ENCODE data around the gene PALB2. TPM values are rescaled to one million over a fixed set of nuclear protein-coding genes. Genes with fewer than 3 reads are reported as not detected.

Gene PALB2
- total RNA-seq, 4 donors from 2014 or later = 6.9 to 13.3 (median 8.6) TPM

- Histone ChIP-seq H3K4me1 (peaks cover 0 to 4% (median 0%) of the 10 kb centered on the region in 4 donors), H3K27me3 (no peaks in the 10 kb centered on the region), H3K4me3 (no peak overlapping the region), H3K27ac (replicated peaks in 1 of 4) (no peak overlapping the region), H3K36me3 (peaks cover 45 to 99% (median 89%) of the 10 kb centered on the region in 4 donors), H3K9me3 (no peaks in the 10 kb centered on the region)
- DNase-seq (ENCODE audit: extremely low spot score) = no peak
- intact Hi-C loops (cut with DNase I) = no loop called here
- 90% methylated on average over 9 of the region's 9 CpGs for WGBS
- TF ChIP-seq, protein P1, sequence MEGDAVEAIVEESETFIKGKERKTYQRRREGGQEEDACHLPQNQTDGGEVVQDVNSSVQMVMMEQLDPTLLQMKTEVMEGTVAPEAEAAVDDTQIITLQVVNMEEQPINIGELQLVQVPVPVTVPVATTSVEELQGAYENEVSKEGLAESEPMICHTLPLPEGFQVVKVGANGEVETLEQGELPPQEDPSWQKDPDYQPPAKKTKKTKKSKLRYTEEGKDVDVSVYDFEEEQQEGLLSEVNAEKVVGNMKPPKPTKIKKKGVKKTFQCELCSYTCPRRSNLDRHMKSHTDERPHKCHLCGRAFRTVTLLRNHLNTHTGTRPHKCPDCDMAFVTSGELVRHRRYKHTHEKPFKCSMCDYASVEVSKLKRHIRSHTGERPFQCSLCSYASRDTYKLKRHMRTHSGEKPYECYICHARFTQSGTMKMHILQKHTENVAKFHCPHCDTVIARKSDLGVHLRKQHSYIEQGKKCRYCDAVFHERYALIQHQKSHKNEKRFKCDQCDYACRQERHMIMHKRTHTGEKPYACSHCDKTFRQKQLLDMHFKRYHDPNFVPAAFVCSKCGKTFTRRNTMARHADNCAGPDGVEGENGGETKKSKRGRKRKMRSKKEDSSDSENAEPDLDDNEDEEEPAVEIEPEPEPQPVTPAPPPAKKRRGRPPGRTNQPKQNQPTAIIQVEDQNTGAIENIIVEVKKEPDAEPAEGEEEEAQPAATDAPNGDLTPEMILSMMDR (IDR thresholded peaks at IDR 0.05) = no peak
- no peak for TF ChIP-seq EP300 (IDR thresholded peaks at IDR 0.05)
- no peak for TF ChIP-seq POLR2AphosphoS5 (IDR thresholded peaks at IDR 0.05)
- TF ChIP-seq POLR2A (IDR thresholded peaks at IDR 0.05; ENCODE audit: low read depth) = no peak
These were observed 68.7 kb downstream of the PALB2 start for GRCh38 chr16:23572394-23572793.

GRCh38 chr16:23571895-23572294, 69.2 kb downstream of the PALB2 start:
- peaks cover 0 to 1% (median 0%) of the 10 kb centered on the region in 4 donors for H3K4me1 ChIP-seq
- H3K27me3 ChIP-seq = no peaks in the 10 kb centered on the region
- peaks cover 47 to 99% (median 90%) of the 10 kb centered on the region in 4 donors for H3K36me3 ChIP-seq
- TF ChIP-seq, protein P1 (IDR thresholded peaks at IDR 0.05) = no peak
- no peak for TF ChIP-seq POLR2AphosphoS5 (IDR thresholded peaks at IDR 0.05)
- TF ChIP-seq EP300 (IDR thresholded peaks at IDR 0.05) = no peak
- TF ChIP-seq POLR2A (IDR thresholded peaks at IDR 0.05; ENCODE audit: low read depth) = no peak
- DNase-seq (ENCODE audit: extremely low spot score) = no peak
- no peak overlapping the region for H3K27ac ChIP-seq (replicated peaks in 1 of 4)
- no peaks in the 10 kb centered on the region for H3K9me3 ChIP-seq
- intact Hi-C loops (cut with DNase I) = no loop called here
- no peak overlapping the region for H3K4me3 ChIP-seq
- WGBS = 94% methylated on average over 5 of the region's 5 CpGs

DNA sequence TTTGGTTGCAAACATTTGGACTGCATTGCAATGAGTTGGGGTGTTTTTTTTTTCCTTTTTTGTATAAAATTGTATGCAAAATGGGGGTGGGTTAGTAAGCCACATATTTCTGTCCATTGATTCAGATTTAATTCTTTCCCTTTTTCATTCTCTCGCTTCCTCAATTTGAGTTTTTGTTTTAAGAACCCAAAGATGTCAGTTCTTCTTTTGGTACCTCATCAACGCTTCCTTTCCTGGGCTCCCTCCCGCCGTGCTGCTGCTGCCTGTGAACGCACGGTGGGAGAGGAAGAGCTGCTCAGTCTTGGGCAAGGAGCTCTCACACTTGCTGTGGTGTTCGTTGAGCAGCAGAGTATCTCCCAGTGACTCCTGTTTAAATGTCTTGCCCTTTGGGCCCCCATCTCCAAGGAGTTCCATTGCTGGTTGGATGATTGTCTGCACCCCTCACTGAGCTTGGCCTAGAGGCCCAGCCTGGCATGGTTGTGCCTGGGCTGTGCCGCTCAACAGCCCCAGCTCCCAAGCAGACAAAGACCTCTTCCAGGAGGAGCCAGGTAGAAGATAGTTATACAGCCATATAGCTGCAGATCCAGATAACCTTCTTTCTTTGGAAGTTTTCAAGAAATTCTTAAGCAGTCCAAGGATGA, 70.0 kb downstream of the PALB2 start:
- WGBS = 83% methylated on average over 8 of the region's 8 CpGs
- no peak for DNase-seq (ENCODE audit: extremely low spot score)
- TF ChIP-seq EP300 (IDR thresholded peaks at IDR 0.05) (no peak), POLR2A (IDR thresholded peaks at IDR 0.05; ENCODE audit: low read depth) (no peak), POLR2AphosphoS5 (IDR thresholded peaks at IDR 0.05) (no peak)
- TF ChIP-seq, protein P1 (IDR thresholded peaks at IDR 0.05) = no peak
- intact Hi-C loops (cut with DNase I) = no loop called here
- Histone ChIP-seq H3K27me3 (no peaks in the 10 kb centered on the region), H3K4me3 (no peak overlapping the region), H3K27ac (replicated peaks in 1 of 4) (no peak overlapping the region), H3K9me3 (no peaks in the 10 kb centered on the region), H3K36me3 (peaks cover 50 to 100% (median 91%) of the 10 kb centered on the region in 4 donors), H3K4me1 (no peaks in the 10 kb centered on the region)

DNA sequence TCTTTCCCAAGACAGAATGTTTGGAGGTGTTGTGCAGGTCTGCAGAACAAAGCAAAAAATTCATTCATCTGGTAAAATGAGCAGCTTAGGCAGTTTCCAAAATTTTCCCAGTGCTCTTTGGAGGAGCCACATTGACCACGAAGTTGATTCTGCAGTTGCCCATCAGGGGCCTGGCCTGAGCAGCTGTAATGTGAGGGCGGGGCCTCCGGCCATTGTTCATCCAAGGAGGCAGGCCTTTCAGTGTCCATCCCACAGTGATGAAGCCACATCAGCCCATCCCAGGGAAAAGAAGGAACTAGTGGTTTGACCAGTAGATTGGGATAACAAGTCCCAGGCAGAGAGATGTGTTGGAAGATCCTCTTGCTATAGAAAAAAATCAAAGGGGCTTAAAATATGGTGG, 73.5 kb downstream of the PALB2 start:
- DNase-seq (ENCODE audit: extremely low spot score) = no peak
- Histone ChIP-seq H3K36me3 (peaks cover 79 to 100% (median 99%) of the 10 kb centered on the region in 4 donors), H3K27me3 (no peaks in the 10 kb centered on the region), H3K27ac (replicated peaks in 1 of 4) (no peak overlapping the region), H3K9me3 (no peaks in the 10 kb centered on the region), H3K4me3 (no peak overlapping the region), H3K4me1 (peaks cover 0 to 12% (median 3%) of the 10 kb centered on the region in 4 donors)
- 92% methylated on average over 3 of the region's 3 CpGs for WGBS
- intact Hi-C loops (cut with DNase I) = no loop called here
- no peak for TF ChIP-seq POLR2AphosphoS5 (IDR thresholded peaks at IDR 0.05)
- TF ChIP-seq POLR2A (IDR thresholded peaks at IDR 0.05; ENCODE audit: low read depth) = no peak
- no peak for TF ChIP-seq EP300 (IDR thresholded peaks at IDR 0.05)
- TF ChIP-seq, protein P1 (IDR thresholded peaks at IDR 0.05) = no peak
